Heart right ventricle (tissue), 16 donors: Measurements from ENCODE around the gene YWHAH. TPM values are rescaled to one million over a fixed set of nuclear protein-coding genes. Genes with fewer than 3 reads are reported as not detected.

Experiments
- ATAC-seq, 8 donors: fragments of 200-7000 bp; cut with Tn5 transposase; one replicate each; pipeline ENCODE4 v1.9.1; 2020; ENCODE audit warnings: mild to moderate bottlenecking in 8 of 8, moderate library complexity in 8 of 8, moderate number of reproducible peaks in 1 of 8
- DNase-seq, 2 donors: peaks; one replicate each; pipeline ENCODE4 v3.0.0-alpha.2; 2020
- H3K27ac ChIP-seq, 10 donors: fragments of 200-600 bp; sonication (generic) in 2 of 10; one replicate each; pipeline versions ENCODE4 v1.5.0 to v1.8.0; 2020 to 2022; ENCODE audit warnings: mild to moderate bottlenecking in 3 of 10
- H3K27me3 ChIP-seq, 7 donors: fragments of 200-600 bp; one replicate each; pipeline ENCODE4 v1.8.0; 2021 to 2022; ENCODE audit warnings: mild to moderate bottlenecking in 2 of 7
- H3K36me3 ChIP-seq, 9 donors: fragments of 200-600 bp; sonication (generic) in 1 of 9; one replicate each; pipeline versions ENCODE4 v1.5.0 to v1.8.0; 2020 to 2022; ENCODE audit warnings: mild to moderate bottlenecking in 2 of 9
- H3K4me1 ChIP-seq, 9 donors: fragments of 200-600 bp; sonication (generic) in 1 of 9; one replicate each; pipeline versions ENCODE4 v1.5.0 to v1.8.0; 2020 to 2022; ENCODE audit warnings: mild to moderate bottlenecking in 4 of 9
- H3K4me3 ChIP-seq, 10 donors: fragments of 200-600 bp; sonication (generic) in 2 of 10; one replicate each; pipeline versions ENCODE4 v1.5.0 to v1.8.0; 2020 to 2022; ENCODE audit warnings: mild to moderate bottlenecking in 7 of 10, moderate library complexity in 2 of 10
- H3K9me3 ChIP-seq, 11 donors: fragments of 200-600 bp in 10 of 11; sonication (generic) in 2 of 11; one replicate each; pipeline versions ENCODE4 v1.5.0 to v1.8.0; 2013 to 2022; ENCODE audit warnings: mild to moderate bottlenecking in 2 of 11, control low read depth in 1 of 11, moderate library complexity in 1 of 11
- WGBS, 2 donors: extraction: QIAGEN DNeasy Blood & Tissue Kit; methylation state at CpG; one replicate each; pipeline ENCODE4 v1.1.7; 2013; ENCODE audit warnings: inconsistent platforms in 1 of 2; 5-methylcytosine and 5-hydroxymethylcytosine counted together
- intact Hi-C, 10 donors: fragments of 100-400 bp; cut with DNase I; formaldehyde crosslinking; loops; one replicate each; pipeline versions ENCODE4 v1.11.1 to v1.14.2; 2022
- long read RNA-seq, 3 donors: library from polyadenylated mRNA; unstranded; transcript quantifications; one replicate each; pipeline ENCODE4 v2.0.0, GENCODE V29; 2020 to 2021
- polyA plus RNA-seq, 2 donors: library from polyadenylated mRNA; stranded (reverse); fragments of 200-250 nt; gene quantifications; one replicate each; pipeline ENCODE4 v1.2.3, GENCODE V29; 2013
- total RNA-seq, 10 donors: library from RNA; stranded (reverse); fragmentation: NEBNext Ultra II Directional in 3 of 10; extraction: Animal tissue kit (Norgen Biotek cat#: 25700) in 3 of 10; gene quantifications; one replicate each; pipeline versions ENCODE4 v1.2.1 to v1.2.4, GENCODE V29; 2021 to 2023
- TF ChIP-seq, protein P1 (sequence below), 9 donors: fragments of 200-600 bp; sonication (generic) in 2 of 9; IDR thresholded peaks; one replicate each; pipeline versions ENCODE4 v1.5.0 to v1.8.0; 2021 to 2022; ENCODE audit warnings: antibody characterized with exemption in 9 of 9, mild to moderate bottlenecking in 5 of 9, moderate library complexity in 1 of 9
- donor health status: Arrhythmogenic right ventricular cardiomyopathy.
- donor health status: ischemic (EF 13 %, LVEDD 7.1; RV severe dilation, severe dysfunction).
- donor health status: healthy with polysubstance abuse.
- donor health status: DM: no; HTN: yes; CAD: no.
- donor health status: DM: no; HTN: no; CAD: no.
- donor health status: ischemic (EF 25% LVEDD 6.9; RV normal size, moderate dysfunction).
- donor health status: ischemic (EF 25% LVEDD 5.7; RV mildly dilated, moderate dysfunction).
- donor health status: healthy.
- donor health status: DM: yes; HTN: yes; CAD: no.
- donor health status: Ischemic cardiomyopathy.
- donor health status: ischemic (EF 35%, LVEDD 5.7; RV mildly dilated, moderate dysfunction).
- donor health status: nonischemic (EF 11% LVEDD 7.7; RV severe dilation, severe dysfunction).
- donor health status: DM: yes; HTN: yes; CAD: no.
- donor health status: PGD.
- donor health status: ischemic (EF 29% LVEDD 5.4; RV normal size, mild dysfunction).
- donor health status: nonischemic (EF 23%, LVEDD 6.1; RV moderate dilation, normal function).

The YWHAH gene
- total RNA-seq, result 100 to 1,000 TPM in 2 of 10 donors, 10 to 100 TPM in 8; 57.7 to 115 (median 75.8) TPM
- 10 to 100 TPM; 38.8 to 87.2 TPM for polyA plus RNA-seq
- long read RNA-seq, donor 1, transcript YWHAH-201 (2 exons, 1,825 nt), result major isoform, 112 of 113 reads
- long read RNA-seq, donor 1, partial matches to known transcripts, result 0 of 113 reads
- long read RNA-seq, donor 1, other reads (novel, unspliced or antisense), result 0 of 113 reads
- long read RNA-seq, donor 2, transcript YWHAH-201 (2 exons, 1,825 nt), result major isoform, 100 of 103 reads
- long read RNA-seq, donor 2, partial matches to known transcripts, result 0 of 103 reads
- long read RNA-seq, donor 2, other reads (novel, unspliced or antisense), result 3 of 103 reads
- long read RNA-seq, donor 3, transcript YWHAH-201 (2 exons, 1,825 nt), result major isoform, 46 of 56 reads
- long read RNA-seq, donor 3, partial matches to known transcripts, result 4 of 56 reads
- long read RNA-seq, donor 3, other reads (novel, unspliced or antisense), result 3 of 56 reads

DNA sequence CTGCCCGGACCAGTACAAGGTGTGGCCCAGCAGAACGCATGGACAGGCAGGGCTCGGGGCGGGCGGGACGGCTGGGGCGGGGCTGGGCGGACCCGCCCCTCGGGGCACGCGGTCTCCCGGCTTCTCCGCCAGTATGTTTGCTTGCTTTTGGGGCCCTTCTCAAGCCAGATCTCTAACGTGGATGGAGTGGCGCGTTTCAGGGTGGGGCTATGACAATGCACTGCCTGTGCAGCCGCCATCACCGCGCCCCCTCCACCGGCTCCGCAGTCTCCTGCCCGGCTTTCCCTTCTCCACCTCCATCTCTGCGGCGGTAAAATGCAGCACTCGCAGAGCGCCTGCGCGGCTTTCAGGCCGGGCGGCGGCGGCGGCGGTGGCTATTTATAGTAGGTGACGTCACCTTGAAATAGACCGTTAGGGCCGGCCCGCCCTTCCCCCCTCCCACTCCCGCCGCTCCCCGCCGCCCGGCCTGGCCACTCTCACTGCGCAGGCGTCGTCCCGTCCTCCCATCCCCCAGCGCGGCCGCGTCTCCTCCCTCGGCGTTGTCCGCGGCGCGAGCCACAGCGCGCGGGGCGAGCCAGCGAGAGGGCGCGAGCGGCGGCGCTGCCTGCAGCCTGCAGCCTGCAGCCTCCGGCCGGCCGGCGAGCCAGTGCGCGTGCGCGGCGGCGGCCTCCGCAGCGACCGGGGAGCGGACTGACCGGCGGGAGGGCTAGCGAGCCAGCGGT, at the start of gene YWHAH:
TSS of gene YWHAH (plus strand) at position 558 of the 722 bp plus-strand sequence. CDS start 199 bp downstream, outside the sequence.
- Histone ChIP-seq H3K27ac (peak within 1 kb of the TSS; percentile 95 to 99 (median 99)), H3K4me1 (peaks cover 0 to 43% (median 38%) of the 10 kb centered on the region in 9 donors), H3K36me3 (peaks cover 0 to 30% (median 7%) of the 10 kb centered on the region in 9 donors), H3K9me3 (no peaks in the 10 kb centered on the region), H3K27me3 (no peaks in the 10 kb centered on the region), H3K4me3 (peak within 1 kb of the TSS; percentile 76 to 96 (median 86))
- intact Hi-C loops, result loop anchor here in 6 of 10 donors (1.0 to 10.0 kb wide), 5 partner anchors 27 to 279 kb away; partner anchors contain the start of gene PISD (in 3 of the 6)
- DNase-seq (peak; percentile 96 to 98), ATAC-seq (peak; percentile 93 to 96 (median 94))
- TF ChIP-seq, protein P1, sequence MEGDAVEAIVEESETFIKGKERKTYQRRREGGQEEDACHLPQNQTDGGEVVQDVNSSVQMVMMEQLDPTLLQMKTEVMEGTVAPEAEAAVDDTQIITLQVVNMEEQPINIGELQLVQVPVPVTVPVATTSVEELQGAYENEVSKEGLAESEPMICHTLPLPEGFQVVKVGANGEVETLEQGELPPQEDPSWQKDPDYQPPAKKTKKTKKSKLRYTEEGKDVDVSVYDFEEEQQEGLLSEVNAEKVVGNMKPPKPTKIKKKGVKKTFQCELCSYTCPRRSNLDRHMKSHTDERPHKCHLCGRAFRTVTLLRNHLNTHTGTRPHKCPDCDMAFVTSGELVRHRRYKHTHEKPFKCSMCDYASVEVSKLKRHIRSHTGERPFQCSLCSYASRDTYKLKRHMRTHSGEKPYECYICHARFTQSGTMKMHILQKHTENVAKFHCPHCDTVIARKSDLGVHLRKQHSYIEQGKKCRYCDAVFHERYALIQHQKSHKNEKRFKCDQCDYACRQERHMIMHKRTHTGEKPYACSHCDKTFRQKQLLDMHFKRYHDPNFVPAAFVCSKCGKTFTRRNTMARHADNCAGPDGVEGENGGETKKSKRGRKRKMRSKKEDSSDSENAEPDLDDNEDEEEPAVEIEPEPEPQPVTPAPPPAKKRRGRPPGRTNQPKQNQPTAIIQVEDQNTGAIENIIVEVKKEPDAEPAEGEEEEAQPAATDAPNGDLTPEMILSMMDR (IDR thresholded peaks at IDR 0.05), result no peak
- 0 to 1% methylated on average over 65 to 85 of the region's 86 CpGs for WGBS, 2 donors

DNA sequence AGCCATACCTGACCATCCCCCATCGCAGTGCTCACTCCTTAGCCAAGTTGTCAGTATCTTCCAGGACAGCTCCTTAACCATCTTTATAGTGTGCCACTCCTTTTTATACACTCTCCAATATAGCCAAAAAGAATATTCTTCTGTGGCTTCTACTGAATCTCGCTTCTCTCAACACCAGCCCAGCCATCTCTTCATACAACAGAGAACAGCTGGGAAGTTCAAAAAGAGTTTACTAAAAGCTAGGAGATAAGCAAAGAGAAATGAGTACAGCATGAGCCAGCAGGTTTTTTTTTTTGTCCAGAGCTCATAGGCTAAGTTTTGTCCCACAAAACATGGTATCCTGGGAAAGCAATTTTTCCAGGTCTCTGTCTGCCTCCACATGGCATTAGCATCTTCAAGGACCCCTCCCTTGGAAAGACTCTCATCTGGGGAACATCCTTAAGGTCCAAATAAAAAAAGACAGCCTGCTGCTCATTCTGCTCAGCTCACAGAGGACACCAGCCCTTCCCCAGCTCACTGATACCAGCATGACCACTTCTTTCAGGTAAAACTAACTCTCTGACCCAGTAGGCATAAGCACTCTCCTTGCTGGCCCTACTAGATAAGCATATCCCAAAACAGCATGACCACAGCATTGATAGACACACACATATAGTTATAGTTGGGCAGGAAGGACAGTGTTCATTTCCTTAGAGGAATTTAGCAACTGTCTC, 48.8 kb upstream of the YWHAH start:
- WGBS, 2 donors, result 87 to 96% methylated on average over 2 of the region's 2 CpGs
- H3K4me3 ChIP-seq, result no peak overlapping the region
- no peaks in the 10 kb centered on the region for H3K27me3 ChIP-seq
- no peaks in the 10 kb centered on the region for H3K9me3 ChIP-seq
- ATAC-seq (no peak), DNase-seq (no peak)
- intact Hi-C loops, result no loop called here
- H3K27ac ChIP-seq, result no peak overlapping the region
- TF ChIP-seq, protein P1 (IDR thresholded peaks at IDR 0.05), result no peak
- peaks cover 0 to 77% (median 12%) of the 10 kb centered on the region in 9 donors for H3K36me3 ChIP-seq
- no peaks in the 10 kb centered on the region for H3K4me1 ChIP-seq

DNA sequence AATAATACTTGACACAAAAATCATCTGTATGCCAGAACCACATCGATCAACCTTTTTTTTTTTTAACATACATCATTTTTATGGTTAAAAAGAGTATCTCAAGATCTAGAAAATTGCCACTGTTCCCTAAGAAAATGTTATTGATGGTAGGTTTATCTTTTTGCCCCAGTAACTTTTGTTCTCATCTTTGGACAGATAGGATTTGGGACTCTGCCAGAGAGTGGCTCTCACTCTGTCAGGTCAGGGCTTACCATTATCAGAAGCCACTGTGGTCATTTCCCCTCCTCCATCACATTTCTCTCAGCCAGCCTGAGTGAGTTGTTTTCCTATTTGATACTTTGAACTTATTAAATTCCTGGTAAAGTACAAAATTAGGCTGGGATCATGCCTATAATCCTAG, 47.9 kb upstream of the YWHAH start:
- DNase-seq (no peak), ATAC-seq (no peak)
- no peak overlapping the region for H3K27ac ChIP-seq
- 94 to 97% methylated on average over 1 of the region's 1 CpG for WGBS, 2 donors
- H3K4me3 ChIP-seq, result no peak overlapping the region
- intact Hi-C loops, result no loop called here
- peaks cover 0 to 76% (median 12%) of the 10 kb centered on the region in 9 donors for H3K36me3 ChIP-seq
- no peaks in the 10 kb centered on the region for H3K27me3 ChIP-seq
- no peaks in the 10 kb centered on the region for H3K9me3 ChIP-seq
- H3K4me1 ChIP-seq, result no peaks in the 10 kb centered on the region
- TF ChIP-seq, protein P1 (IDR thresholded peaks at IDR 0.05), result no peak
